ENCODE measurements around the gene SPSB3.
A peak's percentile ranks its signal among the peaks of the same experiment; 100 is the strongest.
"Not testable (repeated sequence)": the region's sequence is repeated elsewhere in the genome, so short reads cannot be mapped to it uniquely, and the experiment has no call there.

The SPSB3 gene

DNA sequence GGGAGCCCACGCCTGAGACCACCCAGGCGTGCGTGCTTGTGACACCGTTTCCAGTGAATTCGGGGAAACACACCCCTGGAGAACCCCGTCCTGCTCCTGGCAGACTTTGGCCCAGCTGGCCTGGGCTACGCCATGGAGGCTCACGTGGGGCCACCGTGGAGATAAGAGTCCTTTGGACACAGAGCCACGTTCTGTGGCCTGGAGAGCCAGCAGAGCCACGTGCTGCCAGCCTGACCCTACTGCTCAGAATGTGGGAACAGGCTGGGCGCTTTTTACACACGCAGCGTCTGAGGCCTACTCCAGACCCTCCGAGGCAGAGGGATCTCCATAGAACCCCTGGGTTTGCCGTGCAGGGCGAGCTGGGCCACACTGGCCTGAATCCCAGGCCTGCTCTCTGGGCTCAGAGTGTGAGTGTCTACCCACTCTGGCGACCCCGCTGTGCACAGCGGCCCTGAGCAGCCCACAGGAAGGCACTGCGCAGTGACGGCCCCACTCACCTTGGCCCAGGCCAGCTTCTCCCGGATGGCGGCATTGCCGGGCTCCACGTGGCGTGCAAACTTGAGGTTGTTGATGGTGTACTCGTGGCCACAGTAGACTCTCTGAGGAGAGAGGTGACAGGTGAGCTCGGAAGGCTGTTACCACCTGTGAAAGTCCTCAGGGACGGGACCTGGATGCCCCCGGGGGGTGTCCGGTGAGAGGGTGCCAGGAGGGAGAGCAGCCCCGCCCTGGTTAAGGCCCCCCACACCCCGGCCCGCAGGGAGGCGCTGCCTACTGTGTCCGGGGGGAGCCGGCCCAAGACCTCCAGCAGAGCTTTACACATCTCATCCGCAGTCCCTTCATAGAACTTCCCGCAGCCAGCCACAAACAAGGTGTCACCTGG lies 34.3 kb upstream of the SPSB3 start:
- DNase-seq (ENCODE audit: low read depth): no peak

DNA sequence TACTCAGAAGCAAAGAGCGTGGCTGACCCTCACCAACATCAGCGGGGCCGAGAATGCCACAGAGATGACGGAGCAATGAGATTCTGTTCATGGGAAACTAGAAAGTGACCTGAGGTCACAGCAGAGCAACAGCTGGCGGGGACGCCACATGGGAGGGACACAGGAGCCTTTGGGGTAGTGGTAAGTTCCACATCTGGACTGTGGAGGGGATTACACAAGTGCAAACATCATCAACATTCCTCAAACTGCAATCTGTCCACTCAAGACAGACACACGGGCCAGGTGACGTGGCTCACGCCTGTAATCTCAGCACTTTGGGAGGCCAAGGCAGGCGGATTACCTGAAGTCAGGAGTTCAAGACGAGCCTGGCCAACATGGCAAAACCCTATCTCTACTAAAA lies 33.1 kb upstream of the SPSB3 start:
- DNase-seq (ENCODE audit: low read depth): no peak

DNA sequence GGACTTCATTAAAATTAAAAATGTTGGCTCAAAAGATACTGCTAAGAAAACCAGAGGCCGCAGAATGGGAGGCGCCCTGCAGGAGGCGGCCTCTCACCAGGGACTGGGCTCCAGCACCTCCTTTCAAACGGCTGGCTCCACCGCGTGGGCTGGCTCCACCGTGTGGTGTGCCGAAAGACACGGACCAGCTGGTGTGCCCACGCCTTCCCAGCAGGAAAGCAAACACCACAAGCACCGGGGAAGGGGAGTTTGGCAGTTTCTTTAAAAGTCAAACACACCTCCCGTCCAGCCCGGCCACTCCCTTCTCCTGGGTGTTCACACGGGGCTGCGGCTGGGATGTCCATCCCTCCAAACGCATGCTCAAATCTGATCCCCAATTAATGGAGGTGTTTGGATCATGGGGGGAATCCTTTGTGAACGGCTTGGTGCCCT lies 30.4 kb upstream of the SPSB3 start:
- DNase-seq (ENCODE audit: low read depth): no peak

DNA sequence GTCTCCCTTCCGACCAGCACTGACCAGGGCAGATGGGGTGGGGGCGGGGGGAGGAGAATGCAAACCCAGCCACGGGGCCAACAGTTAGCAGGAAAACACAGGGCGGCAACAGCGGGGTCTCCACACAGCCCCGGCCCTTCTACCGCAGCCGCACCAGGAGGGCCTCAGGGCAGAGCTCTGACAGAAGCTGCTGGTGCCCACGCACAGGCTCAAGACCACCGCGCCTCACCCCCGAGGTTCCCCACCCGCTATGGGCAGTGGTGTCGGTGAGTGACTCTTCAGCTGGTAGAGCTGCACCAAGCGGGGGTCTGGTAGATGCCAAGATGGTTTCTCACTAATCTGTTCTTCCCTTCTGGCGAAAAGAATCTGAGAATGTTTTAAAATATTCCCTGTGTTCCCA lies 28.2 kb upstream of the SPSB3 start:
- DNase-seq (ENCODE audit: low read depth): no peak

DNA sequence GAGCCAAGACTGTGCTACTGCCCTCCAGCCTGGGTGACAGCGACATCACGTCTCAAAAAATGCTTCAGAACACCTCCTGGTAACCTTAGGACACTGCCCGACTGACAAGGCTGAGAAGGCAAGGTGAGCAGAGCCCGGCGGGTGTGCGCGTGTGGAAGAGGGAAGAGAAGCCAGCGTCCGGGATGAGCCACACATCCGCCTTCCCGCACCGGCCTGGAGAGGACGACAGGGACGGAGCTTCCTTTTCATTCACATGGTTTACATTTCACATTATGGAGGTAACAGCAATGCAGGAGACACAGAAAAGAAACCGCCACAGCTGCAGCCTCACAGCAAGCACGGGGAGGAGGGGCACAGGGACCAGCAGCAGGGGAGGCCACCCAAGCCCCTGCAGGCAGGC lies 27.7 kb upstream of the SPSB3 start:
- DNase-seq (ENCODE audit: low read depth): no peak

DNA sequence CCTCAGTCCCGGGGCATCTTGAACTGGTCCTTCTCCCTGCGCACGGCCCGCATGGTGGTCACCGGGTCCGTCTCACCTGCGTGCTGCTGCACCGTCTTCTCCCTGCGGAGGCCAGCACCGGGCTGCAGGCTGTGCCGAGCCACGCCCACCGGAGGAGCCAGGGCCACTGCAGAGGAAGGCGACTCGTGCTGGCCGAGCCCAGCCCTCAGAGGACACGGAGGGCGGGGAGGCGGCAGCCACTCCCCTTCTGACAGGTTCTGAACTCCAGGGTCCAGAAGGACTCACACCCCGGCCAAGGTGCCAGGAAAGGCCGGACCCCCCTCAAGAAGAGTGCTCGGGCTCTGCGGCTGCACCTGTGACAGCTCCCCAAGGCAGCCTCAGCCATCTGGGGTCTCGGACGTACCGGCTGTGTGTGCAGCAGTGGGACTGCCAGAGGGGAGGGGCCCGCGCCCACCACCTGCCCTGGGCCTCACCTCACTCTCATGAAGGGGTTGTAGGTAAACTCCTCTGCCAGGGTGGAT lies 27.0 kb upstream of the SPSB3 start:
- DNase-seq (ENCODE audit: low read depth): no peak

DNA sequence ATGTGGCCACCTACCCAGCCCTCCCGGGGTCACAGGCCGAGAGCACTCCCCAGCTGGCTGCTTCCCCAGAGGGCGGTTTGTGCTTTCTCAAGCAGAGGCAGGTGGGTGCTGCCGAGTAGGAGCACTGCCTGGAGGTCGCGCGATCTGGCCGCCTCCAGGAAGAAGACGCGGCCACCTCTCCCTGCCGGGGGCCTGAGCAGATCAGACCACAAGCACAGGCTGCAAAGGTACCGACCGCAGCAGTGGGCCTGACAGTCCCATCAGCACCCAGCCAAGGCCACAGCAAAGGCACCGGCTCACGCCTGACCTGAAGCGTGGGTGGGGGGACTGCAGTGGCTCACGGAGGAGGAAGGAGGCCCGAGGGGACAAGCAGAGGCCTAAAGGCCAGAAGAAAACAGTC lies 26.3 kb upstream of the SPSB3 start:
- DNase-seq (ENCODE audit: low read depth): no peak

DNA sequence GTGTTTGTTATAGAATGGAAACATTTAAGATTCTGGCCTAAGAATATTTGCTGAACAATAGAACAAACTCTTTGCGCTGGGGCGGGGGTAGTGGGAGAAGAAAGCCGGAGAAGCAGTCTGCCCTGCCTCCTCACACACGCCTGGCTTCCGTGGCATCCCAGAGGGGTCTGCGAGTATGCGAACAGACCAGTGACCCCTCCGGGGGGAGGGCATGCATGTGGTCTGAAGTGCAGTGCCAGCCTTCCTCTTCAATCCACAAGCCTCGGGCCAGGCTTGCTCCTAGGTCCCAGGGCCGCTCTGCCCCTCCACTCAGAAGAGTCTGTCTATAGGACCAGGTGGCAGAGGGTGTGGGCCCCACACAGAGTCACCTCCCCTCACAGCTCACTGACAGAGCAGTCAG lies 25.3 kb upstream of the SPSB3 start:
- no peak for DNase-seq (ENCODE audit: low read depth)

DNA sequence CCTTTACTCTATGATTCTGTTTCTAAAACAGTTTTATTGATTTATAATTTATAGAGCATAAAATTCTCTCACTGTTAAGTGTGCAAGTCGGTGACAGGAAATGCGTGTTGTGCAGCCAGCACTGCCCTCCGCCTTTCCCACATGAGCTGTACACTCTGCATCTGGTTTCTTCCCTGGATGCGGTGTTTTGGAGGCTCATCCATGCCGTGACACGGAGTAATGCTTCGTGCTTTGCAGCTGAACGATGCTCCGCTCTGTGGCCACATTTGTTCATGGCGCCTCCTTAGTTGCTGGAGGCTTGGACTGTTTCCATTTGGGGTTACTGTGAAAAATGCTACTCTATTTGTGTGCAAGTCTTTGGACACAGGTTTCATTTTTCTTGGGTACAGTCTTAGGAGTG lies 18.3 kb upstream of the SPSB3 start:
- DNase-seq (ENCODE audit: low read depth): peak; percentile 87

DNA sequence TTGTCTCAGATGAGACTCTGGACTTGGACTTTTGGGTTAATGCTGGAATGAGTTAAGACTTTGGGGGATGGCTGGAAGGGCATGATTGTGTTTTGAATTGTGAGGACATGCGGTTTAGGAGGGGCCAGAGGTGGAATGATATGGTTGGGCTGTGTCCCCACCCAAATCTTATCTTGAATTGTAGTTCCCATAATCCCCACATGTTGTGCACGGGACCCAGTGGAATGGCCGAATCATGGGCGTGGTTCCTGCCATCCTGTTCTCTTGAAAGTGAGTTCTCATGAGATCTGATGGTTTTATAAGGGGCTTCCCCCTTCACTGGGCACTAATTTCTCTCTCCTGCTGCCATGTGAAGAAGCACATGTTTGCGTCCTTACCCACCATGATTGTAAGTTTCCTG lies 16.9 kb upstream of the SPSB3 start:
- DNase-seq (ENCODE audit: low read depth): not testable (repeated sequence)

DNA sequence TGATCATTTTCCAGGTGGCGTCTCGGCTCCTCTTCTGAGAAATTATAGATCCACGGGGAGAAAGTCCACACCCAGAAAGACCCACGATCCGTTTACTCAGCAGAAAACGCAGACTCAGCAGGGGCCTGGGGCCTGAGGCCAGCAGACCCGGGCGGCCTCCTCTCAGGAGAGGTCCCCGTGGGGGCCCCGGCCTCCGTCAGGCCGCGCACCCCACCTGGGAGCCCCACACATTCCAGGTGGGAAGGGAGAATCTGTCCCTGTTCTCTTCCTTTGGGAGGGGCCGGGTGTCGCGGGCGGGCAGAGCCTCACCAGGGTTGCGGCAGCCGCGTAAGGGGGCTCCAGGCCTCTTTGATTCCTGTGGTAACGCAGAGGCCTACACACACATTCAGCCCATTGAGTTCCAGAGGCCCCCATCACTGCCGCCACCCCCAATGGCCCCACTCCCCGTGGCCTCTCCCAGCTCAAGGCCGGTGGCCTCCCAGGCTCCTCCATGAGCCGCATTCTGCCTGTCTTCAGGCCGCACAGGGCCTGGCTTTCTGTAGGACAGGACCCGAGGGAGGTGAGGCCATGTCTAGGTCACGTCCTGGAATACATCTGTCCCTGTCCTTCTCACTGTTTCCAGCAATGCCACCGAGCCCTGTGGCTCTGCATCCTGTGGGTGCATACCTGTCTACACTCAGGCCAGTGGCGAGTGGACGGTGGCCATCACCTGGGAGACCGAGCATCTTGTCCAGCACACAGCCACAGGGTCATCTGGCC lies 12.7 kb upstream of the SPSB3 start:
- DNase-seq (ENCODE audit: low read depth): no peak

DNA sequence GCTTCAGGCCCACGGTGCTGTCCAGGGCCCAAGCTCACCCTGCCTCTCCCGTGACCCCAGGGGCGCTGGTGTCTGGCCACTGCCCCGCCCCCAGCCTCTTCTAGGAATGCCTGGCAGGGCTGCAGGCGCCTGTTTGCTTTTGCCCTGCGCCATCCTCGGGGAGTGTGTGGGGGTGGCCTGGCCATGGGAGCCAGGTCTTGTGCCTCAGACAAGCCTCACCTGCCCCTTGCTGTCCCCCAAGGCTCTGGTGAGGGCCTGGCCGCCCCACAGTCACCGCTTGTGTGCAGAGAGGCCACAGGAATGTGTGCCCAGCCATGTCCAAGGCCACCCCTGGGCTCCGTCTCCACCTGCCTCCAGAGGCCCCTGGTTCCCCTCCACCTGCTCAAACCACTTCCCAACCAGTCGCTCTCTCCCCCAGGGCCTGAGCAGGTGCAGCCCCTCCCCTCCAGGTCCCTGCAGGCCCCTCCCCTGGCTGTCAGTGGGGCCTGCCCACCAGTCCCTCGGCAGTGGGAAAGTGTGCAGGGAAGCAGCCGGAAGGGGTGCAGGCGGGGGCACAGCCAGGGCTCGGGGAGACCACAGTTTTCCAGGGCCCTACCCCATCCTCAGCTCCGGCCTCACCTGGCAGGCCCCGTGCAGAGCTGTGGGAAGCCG lies 12.0 kb upstream of the SPSB3 start:
- DNase-seq (ENCODE audit: low read depth): no peak

DNA sequence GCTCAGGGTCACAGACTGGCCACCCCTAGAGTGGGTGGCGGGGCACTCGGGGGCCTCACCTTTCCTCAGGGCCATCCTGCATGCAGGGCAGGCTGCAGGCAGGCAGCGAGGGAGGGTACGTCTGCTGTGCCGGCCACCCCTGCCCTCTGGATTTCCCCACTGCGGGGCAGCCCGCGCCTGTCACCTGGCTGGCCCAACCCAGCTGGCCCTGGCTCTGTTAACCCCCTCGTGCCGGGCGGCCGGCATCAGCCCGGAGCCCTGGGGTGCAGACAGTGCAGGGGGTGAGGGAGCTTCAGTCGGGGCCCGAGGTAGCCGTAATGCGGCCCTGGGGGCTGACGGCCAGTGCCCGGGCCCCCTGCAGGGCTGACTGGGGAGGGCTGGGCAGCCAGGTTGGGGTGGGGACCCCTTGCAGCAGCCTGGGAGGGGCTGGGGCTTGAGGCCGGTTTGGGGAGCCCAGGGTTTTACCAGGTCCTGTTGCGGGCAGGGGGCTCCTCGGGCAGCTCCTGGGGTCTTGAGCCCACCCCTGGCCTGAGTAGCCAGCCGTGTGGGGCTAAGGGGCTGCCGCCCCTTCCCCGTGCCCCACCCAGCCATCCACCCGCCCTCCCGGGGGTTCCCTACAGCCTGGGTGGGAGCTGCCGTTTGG lies 11.3 kb upstream of the SPSB3 start, which contains the start of gene IGFALS:
Gene IGFALS, minus strand, starts transcription at position 128 of the 643 bp plus-strand sequence. Its CDS starts 53 bp downstream, at position 75.
- DNase-seq (ENCODE audit: low read depth): no peak

DNA sequence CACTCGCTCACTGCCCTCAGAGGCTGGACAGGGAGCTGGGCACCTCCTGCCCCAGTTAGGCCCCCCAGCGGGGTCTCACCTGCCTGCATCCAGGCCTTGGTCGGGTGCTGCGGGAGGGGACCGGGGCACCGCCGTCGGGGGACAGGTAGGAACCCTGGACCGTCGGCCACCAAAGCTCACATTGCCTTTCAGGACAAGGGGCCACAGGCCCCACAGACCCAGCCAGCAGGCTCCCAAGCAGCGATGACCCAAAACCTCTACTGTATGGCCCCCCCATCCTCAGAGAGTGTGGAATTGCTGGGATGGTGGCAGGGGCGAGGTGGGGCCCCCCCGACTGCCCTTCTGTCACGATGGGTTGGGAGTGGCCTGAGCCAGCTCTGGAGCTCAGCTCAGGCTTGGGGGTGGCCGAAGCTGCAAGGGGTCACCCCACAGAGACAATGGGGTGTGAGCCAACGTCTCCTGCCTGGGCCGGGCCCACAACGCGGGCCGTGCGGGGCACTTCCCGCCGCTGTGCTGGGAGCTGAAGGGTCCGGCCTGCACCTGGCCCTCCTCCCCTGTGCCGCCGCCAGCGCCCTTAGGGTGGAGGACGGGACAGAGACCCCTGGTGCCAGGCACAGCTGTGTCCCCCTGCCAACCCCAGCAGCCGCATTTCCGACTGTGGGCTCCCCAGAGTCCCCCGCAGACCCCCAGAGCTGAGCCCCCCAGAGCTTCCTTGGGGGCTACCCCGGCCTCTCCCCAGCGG lies 10.6 kb upstream of the SPSB3 start:
- no peak for DNase-seq (ENCODE audit: low read depth)

DNA sequence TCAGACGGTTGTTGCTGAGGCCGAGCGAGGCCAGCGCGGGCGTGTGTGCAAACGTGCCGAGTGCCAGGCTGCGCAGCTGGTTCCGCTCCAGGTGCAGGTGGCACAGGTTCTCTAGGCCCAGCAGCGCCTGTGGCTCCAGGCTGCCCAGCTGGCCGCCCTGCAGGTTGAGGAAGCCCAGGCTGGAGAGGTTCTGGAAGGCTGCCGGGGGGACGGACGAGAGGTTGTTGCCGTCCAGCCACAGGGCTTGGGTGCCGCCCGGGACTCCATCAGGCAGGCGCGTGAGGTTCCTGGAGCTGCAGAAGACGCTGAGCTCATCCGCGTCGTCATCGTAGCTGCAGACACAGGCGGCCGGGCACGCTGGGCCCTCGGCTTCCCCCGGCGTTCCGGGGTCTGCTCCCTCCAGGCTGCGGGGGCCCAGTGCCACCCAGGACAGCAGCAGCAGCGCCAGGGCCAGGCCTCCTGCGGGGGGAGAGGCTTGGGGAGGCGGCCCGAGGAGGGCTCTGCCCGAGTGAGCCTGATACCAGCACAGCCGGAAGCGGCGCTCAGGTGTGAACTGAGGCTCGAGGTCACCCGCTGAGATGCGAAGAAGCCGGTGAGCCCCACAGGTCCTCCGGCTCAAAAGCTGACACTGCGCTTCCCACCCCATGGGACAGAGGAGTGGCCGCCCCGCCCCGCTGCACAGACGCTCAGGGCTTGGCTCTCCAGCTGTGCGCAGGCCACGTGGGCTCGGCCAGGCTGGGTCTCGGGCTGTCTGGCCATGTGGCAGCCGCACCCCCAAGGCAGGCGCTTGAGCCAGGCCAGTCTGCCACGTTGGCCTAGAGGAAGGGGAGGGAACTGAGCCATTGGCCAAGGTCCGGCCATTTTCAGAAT lies 9.8 kb upstream of the SPSB3 start:
- no peak for DNase-seq (ENCODE audit: low read depth)

DNA sequence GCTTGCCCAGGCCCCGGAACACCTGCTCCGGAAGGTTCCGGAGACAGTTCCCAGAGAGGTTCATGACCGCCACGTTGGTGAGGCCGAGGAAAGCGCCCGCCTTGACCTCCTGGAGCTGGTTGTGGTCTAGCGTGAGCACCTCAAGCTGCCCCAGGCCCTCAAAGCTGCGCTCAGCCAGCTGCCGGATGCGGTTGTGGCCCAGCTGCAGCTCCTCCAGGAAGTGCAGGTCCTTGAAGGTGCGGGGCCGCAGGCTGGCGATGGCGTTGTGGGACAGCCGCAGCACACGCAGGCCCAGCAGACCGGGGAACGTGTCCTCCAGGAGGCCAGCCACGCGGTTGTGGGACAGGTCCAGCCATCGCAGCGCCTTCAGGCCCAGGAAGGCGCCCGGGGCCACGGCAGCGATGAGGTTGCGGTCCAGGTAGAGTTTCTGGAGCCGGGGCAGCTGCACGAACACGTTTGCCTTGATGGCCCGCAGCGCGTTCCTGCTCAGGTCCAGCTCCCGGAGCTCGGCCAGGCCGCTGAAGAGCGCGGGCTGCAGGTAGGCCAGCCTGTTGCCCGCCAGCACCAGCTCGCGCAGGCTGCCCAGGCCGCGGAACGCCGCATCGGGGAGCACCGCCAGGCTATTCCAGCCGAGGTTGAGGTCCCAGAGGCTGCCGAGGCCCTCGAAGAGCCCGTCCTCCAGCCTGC lies 9.0 kb upstream of the SPSB3 start:
- no peak for DNase-seq (ENCODE audit: low read depth)

DNA sequence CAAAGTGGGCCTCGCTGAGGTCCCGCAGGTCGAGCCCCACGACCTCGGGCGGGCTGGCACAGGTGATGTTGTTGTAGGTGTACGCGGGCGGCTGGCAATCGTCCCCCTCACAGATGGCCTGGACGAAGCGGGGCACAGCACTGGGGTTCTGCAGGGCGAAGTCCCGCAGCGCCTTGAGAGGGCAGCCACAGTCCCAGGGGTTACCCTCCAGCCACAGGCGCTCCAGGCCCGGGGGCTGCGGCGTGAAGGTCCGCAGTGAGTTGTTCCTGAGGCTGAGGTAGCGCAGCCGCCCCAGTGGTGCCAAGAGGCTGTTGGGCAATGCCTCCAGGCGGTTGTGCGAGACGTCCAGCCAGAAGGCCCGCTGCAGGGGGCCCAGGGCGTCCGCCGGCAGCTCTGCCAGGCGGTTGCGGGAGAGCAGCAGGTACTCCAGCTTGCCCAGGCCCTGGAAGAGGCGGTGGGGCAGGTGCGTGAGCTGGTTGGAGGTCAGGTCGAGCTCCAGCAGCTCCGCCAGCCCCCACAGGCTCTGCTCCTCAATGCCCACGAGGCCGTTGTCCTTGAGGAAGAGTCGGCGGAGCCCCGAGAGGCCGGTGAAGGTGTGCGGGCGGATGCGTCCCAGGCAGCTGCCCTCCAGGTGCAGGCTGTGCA lies 8.4 kb upstream of the SPSB3 start:
- DNase-seq (ENCODE audit: low read depth): no peak

DNA sequence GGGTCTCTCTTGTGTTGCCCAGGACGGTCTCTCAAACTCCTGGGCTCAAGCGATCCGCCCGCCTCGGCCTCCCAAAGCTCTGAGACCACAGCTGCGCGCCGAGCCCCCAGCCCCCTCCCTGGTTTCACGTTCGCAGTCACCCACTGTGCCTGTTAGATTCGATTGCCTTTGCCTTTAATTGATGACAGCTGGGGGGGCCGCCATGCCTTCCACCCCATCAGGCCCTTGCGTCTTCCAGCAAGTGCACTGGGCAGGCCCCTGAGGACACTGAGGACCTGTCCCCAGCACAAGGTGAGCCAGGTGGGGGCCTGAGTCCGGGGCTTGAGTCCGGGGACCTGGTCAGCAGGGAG lies 7.9 kb upstream of the SPSB3 start:
- DNase-seq (ENCODE audit: low read depth): no peak

DNA sequence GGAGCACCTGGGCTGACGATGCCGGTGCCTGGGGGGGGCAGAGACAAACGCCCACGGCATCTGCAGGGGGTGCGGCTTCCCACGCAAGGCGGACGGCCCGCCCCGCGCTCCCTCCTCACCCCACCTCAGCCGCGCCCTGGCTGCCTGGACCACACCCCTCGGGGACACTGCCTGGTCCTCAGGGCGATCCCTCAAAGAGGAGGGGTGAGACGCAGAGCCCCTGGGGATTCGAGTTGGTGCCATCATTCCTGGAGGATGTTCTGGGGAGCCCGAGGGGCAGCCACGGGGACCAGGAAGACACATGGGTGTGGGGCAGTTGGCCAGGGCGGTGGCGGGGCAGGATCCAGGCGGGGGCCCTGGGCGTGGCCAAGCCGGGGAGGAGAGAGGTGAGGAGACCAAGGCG lies 7.3 kb upstream of the SPSB3 start:
- no peak for DNase-seq (ENCODE audit: low read depth)

Measured in GM04504 (cell line).